NCI-H1105 (cell line): Measurements from ENCODE around the gene CFAP299.

Experiments
- DNase-seq: peaks from one replicate; lab custom pipeline; 2025; lab: John Stamatoyannopoulos, UW

Gene CFAP299

DNA sequence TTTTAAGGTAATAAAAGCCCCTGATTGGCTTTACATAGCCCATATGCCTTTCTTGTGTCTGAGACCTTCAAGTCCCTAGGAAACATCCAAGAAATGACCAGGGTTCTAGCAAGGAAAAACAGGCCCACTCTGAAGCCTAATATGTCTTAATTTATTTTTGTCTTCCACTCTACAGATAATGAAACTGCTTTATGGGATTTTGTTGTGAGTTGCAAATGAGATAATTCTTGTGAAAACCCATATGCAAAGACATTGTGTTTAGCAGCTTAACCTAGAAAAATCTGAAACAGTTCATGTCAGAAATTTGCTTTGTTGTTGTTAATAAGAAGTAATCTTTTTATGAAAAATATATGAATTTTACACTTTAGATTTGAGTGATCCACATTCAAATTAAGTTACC, 504.3 kb downstream of the CFAP299 start:
- DNase-seq, result no peak

DNA sequence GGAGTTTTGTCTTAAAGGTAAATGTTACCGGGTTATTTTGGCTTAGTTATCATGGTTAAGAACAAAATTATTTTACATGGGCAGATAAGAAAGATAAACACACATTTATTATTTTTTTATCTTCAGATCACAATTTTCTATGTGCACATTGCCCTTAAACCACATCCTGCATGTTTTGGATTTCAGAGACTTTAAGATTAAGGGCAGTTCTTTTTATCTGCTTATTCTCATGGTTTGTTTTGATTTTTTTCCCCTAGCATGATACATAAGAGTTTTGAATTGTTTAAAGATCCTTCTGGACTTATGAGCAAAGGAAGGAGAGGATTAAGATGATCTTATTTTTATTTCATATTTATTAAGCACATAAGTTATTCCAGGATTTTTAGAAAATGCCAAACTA, 504.9 kb downstream of the CFAP299 start:
- DNase-seq, result no peak

DNA sequence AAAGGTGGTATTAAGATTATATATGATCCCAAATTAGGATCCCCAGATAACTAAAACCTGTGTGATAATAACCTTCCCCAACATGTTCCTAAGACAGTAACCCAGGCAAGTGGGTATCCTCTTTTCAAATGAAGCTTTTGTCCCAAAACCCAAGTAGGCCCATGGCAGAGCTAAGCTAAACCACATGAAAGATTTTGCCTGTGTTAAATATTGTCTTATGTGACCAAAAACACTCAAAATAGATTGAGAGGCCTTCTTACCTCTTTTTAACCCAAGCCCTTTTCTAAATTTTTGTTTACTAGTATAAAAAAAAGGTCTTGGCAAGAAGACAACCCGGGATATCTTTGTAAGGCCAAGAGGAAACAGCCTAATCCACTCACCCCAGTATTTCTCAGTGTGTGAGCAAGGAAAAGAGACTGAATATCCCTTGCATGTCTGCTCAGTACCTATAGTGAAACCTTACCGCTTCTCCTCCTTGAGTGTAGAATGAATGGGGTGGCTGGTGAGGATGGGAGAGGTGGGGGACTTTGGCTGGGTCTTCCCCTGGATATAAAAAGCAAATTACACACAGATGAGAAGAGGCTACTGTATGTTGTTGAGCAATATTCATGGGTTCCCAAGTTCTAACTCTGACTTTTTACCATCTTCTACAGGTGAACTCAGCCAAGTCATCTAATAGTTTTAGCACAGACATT, 506.2 kb downstream of the CFAP299 start:
- no peak for DNase-seq

DNA sequence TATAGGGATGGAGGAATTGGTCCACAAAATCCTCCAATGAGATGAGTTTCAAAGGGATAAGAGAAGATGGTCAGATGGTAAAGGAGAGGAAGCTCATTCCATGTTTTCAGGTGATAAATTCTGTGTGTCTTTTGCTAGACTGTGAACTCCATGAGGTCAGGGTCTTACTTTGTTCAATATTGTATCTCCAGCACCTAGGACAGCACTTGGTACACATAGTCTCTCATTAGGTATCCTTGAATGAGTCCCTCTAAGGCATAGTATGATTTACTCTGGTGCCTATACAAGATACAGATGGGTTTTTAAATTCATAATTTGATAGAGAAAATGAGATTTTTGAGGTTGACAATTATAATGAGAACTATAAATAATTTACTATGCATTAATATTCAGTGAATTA, 510.7 kb downstream of the CFAP299 start:
- no peak for DNase-seq

DNA sequence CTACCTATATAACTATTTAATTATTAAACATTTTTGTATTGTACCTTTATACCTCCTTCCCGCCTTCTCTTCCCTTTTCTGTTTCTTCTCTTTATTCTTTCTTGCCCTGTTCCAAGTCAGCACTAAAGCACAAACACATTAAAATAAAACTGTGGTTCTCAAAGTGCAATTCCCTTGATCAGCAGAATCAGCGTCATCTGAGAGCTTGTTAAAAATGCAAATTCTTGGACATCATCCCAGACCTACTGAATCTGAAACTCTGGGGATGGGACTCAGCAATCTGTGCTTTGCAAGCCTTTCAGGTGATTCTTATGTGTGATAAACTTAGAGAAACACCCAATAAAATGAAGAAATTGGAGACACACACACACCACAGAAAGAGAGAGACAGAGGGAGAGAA, 516.5 kb downstream of the CFAP299 start:
- DNase-seq, result no peak

DNA sequence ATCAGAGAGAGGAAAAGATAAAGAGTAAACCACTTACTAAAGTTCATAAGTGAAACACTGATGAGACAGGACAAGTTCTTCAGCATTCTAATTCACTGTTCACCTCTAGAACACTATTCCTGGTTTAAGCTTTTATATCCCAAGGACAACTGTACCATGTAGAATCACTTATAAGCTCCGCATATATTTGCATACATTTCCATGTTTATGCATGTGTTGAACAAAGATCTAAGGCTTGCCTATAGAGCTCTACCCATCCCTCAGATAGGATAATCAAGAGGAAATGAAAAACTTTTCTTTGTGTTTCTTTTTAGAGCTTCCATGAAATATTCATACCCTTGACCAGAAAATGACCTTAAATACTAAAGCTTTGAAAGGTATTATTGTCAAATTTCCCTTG, 538.0 kb downstream of the CFAP299 start:
- no peak for DNase-seq

DNA sequence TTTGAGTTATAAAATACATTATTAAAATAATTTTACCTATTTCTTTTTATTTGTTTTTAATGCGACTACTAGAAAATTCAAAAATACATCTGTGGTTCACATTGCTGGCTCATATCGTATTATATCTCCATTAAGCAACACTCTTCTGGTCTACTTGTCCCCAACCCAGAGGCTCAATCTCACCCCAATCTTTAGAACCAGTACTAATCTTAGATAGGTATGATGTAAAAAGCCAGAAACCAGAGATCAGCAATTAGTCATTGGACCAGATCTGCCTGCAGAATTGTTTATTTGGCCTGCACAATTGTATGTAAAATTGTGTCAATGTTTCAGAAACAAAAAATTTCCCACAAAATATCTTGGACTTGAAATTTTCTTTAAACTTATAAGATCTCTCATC, 539.4 kb downstream of the CFAP299 start:
- DNase-seq, result no peak

DNA sequence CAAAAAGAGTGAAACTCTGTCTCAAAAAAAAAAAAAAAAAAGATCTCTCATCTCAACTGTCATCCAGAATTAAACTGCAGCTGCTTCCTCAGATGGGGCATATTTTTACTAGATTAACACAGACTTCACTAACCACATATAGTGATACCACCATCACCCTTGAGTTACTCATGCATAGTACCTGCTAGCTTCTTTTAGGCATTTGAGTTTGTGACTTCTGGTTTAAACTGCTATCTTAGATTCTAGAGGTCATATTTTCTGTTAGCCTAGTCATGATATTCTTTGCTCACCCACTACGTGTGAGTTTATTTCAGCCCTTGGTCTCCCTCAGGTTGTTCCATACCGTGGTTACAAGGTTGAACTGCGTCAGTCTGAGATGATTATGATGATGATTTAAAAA, 540.1 kb downstream of the CFAP299 start:
- no peak for DNase-seq

DNA sequence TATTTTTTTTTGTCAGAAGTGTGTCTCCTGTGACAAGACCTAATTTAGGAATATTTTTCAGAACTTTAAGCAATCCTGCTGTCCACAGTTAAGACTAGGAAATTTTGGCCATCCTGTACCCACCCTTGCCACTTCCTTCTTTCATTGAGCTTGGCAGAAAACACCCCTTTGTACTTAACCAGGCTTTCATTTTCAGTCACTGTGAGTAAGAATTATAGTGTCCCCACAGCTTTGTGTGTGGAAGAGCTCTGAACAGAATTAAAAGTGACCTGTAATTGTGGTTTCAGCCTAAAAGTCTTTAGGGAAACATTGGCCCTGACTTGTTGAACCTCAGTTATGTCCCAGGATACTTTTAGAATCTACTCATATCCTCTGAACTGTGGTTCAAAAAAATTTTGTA, 541.3 kb downstream of the CFAP299 start:
- no peak for DNase-seq

DNA sequence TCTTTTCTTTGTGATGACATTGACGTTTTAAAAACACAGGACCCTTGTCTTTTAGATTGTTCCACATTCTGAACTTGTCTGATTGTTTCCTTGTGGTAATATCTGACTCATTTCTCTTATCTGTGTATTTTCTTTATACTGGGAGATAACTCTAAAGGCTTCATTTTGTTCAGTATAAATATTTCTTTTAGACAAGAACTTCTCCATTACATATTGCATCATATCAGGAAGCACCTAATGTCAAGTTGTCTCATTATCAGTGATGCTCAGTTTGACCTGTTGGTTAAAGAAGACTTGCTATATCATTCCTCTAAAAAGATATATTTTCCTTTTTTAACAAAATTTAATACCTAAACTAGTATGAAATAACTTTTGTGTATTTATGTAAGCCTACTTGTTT, 542.7 kb downstream of the CFAP299 start:
- no peak for DNase-seq

DNA sequence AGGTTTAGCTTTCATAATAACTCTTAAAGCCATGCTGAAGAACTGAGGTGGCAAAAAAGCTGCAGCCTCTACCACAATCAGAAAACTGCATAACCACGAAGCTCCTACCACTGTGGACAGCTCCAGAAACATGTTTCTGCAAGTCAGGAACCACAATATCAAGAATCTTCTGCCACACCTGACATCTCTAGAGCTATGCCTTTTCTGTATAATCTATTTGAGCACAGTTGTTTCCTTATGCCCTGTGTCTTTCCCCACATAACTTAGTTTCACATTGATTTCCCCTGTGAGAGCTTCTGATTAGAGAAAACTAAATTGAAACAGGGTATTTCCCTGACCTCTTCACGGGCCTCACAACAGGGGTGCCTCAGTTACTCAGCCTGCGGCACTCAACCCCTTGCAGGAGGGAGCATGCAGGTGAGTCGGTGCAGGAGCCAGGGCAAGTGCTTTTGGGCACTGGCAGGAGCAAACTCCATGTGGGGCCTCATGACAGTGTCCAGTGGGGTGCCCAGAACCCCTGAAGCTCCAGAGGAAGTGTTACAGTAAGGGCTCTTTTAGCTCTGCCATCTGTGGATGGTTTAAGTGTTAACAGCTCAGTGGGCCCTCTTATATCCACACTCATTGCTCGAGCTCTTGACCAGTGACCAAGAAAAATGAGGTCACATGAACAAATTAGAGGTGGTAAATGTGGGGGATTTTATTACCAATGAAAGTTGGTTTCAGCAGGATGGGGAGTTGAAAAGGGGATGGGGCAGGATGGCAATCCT, 562.2 kb downstream of the CFAP299 start:
- no peak for DNase-seq

DNA sequence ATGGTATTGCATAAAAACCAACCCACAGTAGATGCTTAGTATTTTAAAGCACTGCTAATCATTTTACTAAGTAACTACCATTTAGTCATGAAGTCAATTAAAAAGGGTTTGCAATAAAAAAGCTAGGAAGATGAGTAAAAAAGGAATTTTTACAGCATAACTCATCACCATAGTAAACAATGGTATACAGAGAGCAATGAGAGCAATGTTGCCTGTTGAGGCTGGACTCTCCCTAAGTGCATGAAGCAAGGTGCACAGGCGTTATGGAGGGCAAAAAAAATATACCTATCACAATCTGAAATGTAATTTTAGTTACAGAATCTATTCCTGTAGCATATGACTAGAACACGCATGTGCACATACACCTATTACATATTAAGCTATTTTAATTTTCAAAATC, 565.4 kb downstream of the CFAP299 start:
- DNase-seq, result no peak

DNA sequence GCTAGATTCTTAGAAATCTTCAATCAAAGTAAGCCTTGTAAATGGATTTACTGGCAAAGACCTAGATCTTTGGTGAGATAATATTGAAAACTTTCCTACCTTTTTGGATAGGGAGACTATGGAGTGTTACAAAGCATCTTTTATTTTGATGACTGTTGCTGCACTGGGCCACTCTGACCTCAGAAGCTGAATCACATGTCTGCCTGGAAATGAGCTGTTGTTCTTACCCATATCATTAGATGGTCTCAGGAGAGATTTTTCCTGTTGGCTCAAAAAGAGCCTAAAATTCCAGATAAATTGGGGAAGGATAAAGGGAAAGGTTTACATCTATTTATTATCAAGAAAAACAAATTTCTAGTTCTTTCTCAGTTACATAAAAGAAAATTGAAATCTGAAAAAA, 567.5 kb downstream of the CFAP299 start:
- DNase-seq, result no peak

DNA sequence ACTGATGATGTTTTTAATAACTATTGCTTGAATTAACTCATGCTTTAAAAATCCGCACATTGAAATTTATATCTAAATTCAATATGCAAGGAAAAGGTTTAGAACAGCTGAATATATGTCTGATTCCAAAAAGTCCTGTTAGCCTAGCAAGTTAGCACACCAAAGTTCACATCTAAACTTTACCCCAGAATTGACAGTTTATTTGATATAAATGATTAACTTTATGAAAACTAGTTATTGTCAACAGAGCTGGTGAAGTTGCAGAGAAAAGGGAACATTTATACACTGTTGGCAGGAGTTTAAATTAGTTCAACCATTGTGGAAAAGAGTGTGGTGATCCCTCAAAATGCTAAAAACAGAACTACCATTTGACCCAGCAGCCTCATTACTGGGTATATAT, 574.4 kb downstream of the CFAP299 start:
- no peak for DNase-seq

DNA sequence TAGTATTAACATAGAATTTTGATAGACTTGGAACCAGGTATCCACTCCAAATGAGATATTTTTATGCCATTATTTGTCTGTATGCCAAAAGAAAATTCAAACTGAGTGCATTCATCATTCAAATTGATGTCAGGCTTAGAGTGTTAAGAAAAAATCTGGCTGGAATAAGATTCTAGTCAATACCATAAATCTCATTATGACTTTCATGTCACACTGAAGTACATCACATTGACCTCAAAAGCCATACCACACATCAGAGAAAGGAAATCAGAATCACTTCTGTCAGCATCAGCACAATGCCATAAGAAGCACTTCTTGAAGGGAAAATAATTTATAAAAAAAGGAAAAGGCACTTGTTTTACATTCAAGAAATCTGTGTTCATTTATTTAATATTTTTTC, 575.9 kb downstream of the CFAP299 start:
- no peak for DNase-seq

DNA sequence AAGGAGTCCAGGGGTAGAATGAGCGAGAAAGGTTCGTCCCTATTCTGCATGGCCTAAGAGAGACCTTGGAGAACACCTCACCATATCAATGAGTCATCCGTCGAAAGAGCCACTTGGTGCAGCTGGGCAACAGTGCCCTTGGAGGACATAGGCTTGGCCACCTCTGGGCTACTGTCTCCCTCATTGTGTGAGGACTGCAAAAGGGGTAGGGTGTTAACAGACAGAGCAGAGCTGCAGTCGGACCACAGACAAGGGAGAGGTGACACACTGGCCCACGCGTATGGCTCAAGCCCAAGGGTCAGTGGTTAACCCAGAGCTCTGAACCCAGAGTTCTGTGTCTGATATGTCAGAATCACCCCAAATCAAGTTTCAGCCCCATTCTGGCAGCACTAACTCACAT, 576.8 kb downstream of the CFAP299 start:
- DNase-seq, result no peak

DNA sequence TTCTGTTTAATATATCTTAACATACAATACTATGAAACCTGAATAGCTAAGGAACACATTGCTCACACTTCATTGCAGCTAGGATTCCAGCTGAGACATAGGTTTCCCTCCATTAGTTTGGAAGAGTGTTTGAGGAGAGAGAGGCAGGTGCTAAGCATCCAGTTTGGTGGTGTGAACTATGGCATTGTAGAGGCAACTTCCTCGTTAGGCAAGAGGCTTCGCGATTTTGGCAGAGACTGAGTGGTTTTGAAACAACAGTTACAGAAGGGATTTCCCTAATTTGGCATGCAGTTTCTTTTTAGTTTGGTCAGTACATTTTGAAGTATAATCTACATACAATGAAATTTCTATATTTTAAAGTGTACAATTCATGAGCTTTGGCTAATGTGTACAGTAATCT, 577.9 kb downstream of the CFAP299 start:
- no peak for DNase-seq

DNA sequence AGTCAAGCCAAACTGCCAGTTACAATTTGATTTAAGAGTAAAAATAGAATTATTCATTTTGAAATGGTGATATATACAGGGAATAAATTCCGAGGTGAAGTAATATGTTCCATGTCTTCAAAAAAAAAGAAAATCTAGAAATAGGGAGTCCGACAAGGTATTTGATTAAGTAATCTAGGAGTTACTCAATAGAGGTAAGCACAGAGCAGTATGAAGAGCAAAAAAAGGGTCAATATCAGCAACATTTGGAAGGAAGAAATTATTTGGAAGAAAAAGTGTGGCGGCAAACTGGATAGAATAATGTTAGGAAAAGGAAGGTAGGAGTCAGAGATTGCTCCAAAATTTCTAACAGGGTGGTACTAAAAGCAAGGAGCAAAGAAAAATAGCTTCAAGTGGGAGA, 581.2 kb downstream of the CFAP299 start:
- DNase-seq, result no peak

DNA sequence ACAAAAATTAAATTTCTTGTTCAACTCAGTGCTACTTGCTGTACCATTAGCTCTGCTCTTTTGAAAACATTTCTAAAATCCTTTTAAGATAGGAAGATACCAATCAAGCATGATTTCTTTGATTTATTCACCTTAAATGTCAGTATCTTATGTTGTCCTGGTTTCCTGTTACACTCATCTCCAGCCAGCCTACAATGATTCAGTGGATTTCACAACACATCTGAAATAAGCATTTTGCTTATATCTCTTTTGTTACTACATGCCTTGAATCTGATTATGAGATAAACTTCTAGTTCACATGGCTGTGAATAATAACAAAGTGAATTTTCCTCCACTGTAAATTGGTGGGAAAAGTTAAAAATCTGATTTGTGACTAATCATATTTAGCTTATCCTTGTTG, 582.5 kb downstream of the CFAP299 start:
- DNase-seq, result no peak

DNA sequence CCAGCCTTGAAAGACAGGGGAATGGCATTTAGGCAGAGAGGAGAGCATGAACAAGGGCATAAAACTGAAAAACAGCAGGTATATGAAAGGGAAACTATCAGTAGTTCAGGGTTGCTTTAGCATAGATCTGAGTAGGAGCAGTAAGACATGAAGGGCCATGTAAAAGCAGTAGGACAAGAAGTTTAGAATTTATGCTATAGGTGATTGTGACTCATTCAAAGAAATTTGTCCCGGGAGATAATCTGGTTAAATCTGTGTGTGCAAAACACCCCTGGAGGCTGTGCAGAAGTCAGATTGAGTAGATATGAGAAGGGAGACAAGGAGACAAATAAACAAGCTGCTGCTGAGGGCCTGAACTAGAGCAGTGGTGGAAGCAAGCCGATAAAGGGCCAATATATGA, 585.9 kb downstream of the CFAP299 start:
- no peak for DNase-seq

DNA sequence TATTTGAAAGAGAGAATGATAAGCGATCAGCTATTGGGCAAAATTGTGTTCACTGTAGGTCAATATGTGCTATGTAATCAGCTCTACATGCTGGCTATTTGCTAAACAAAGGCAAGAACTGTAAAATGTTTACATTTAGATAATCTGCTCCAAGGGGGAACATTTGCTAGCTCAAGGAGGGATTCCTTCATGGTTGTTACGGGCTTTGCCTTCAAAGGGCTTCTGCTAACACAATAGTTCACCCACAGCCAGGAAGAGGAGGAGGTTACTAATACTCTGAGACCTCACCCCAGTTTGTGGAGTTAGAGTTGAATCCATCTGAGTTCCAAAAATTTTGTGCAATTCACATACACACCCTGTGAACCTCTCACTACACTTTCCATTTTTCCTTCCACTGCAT, 587.4 kb downstream of the CFAP299 start:
- no peak for DNase-seq

DNA sequence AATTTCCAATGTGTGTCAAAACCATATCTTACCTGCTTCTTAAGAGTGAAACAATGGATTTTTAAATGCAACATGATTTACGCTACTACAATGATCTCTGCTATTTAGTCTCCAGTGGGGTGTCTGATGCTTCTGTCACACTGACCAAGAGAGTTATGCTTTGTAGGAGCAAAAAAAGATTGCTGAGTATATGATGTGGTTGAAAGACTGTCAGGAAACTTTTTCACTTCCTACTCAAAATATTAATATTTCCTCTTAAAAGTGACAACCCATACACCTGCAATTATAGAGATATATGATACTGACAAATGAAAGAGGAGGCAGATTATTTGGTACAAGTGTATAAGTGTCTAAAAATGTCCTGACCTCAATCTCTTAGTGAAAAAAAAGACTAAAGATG, 589.8 kb downstream of the CFAP299 start:
- no peak for DNase-seq

DNA sequence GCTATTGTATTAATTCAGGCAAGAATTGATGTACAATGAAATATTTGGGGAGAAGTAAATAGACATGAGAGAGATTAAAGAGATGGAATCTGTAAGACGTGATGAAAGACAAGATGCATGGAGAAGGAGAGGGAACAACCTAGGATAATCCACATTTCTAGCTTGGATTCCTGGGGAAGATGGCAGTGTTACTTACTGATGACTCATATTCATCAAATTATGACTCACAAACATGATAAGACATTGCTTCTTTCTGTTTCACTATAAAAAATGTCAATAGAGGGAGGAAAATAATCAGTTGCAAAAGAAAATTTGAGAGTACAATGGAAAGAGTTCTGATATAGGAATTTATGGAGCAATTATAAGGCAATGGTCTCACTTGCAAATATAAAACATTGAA, 590.9 kb downstream of the CFAP299 start:
- no peak for DNase-seq

DNA sequence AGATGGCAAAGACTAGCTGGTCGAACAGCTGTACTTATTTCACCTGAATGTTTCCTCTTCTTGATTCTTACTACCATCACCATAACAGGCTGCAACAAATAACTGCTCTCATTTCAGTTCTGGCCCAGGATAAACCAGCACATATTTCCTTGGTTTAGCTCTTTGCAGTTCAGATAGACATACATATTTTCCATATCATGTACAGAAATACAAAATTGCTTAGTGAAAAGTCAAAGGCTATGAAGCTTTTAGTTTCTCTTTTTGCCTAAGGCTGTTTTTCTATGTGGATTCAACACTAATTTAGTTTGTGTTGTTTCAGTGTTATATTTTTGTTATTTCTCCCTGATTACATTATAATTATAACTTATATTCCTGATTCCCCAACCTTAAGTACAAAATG, 591.4 kb downstream of the CFAP299 start:
- no peak for DNase-seq
